ENCODE measurements around the gene TENM4. TPM values are rescaled to one million over a fixed set of nuclear protein-coding genes. Genes with fewer than 3 reads are reported as not detected.

The TENM4 gene
- total RNA-seq, 2 donors from 2014 or later, result 68.2 to 130 TPM

- no peaks in the 10 kb centered on the region for H3K36me3 ChIP-seq (ENCODE audit: control insufficient read depth, insufficient read depth, low read length)
- TF ChIP-seq CTCF (conservative IDR thresholded peaks at IDR 0.05), result no peak
- no peaks in the 10 kb centered on the region for H3K27me3 Mint-ChIP-seq (ENCODE audit: insufficient read depth)
- 88 to 89% methylated on average over 1 of the region's 1 CpG for WGBS, 2 experiments (ENCODE audit: insufficient coverage in 1 of 2, insufficient read length in 1 of 2)
- no peak overlapping the region for H3K27ac ChIP-seq (ENCODE audit: low read depth, low read length)
- no peak for DNase-seq
- no peaks in the 10 kb centered on the region for H3K9me3 ChIP-seq (ENCODE audit: control insufficient read depth, low read length)
- H3K4me3 Mint-ChIP-seq, result no peak overlapping the region
- H3K27ac Mint-ChIP-seq, result no peak overlapping the region
- H3K4me3 ChIP-seq (ENCODE audit: low read length), result no peak overlapping the region
- no peaks in the 10 kb centered on the region for H3K27me3 ChIP-seq (ENCODE audit: control insufficient read depth, insufficient read depth, low read length, poor library complexity, severe bottlenecking)
- peaks cover 40% of the 10 kb centered on the region for H3K4me1 Mint-ChIP-seq
- H3K9me3 Mint-ChIP-seq, result peaks cover under 1% of the 10 kb centered on the region
- peaks cover under 1% of the 10 kb centered on the region for H3K36me3 Mint-ChIP-seq (ENCODE audit: low read depth)
- no peak overlapping the region for H3K9ac ChIP-seq (ENCODE audit: extremely low read depth, low read length, poor library complexity, severe bottlenecking)
- peaks cover 11% of the 10 kb centered on the region for H3K4me1 ChIP-seq (ENCODE audit: control insufficient read depth, insufficient read depth, low read length)
These were observed 392.9 kb downstream of the TENM4 start for GRCh38 chr11:79047980-79048379.

GRCh38 chr11:79047321-79047720 is 393.5 kb downstream of the TENM4 start:
- no peaks in the 10 kb centered on the region for H3K9me3 ChIP-seq (ENCODE audit: control insufficient read depth, low read length)
- Mint-ChIP-seq H3K4me1 (peaks cover 46% of the 10 kb centered on the region), H3K9me3 (peaks cover 2% of the 10 kb centered on the region), H3K27me3 (ENCODE audit: insufficient read depth) (no peaks in the 10 kb centered on the region), H3K4me3 (no peak overlapping the region), H3K36me3 (ENCODE audit: low read depth) (peaks cover 7% of the 10 kb centered on the region), H3K27ac (no peak overlapping the region)
- DNase-seq, result no peak
- H3K36me3 ChIP-seq (ENCODE audit: control insufficient read depth, insufficient read depth, low read length), result no peaks in the 10 kb centered on the region
- H3K4me1 ChIP-seq (ENCODE audit: control insufficient read depth, insufficient read depth, low read length), result peaks cover 11% of the 10 kb centered on the region
- 89 to 90% methylated on average over 6 to 7 of the region's 7 CpGs for WGBS, 2 experiments (ENCODE audit: insufficient coverage in 1 of 2, insufficient read length in 1 of 2)
- no peak overlapping the region for H3K9ac ChIP-seq (ENCODE audit: extremely low read depth, low read length, poor library complexity, severe bottlenecking)
- H3K4me3 ChIP-seq (ENCODE audit: low read length), result no peak overlapping the region
- no peaks in the 10 kb centered on the region for H3K27me3 ChIP-seq (ENCODE audit: control insufficient read depth, insufficient read depth, low read length, poor library complexity, severe bottlenecking)
- no peak overlapping the region for H3K27ac ChIP-seq (ENCODE audit: low read depth, low read length)
- TF ChIP-seq CTCF (conservative IDR thresholded peaks at IDR 0.05), result no peak

- H3K27me3 Mint-ChIP-seq (ENCODE audit: insufficient read depth), result no peaks in the 10 kb centered on the region
- H3K27ac Mint-ChIP-seq, result peak overlapping the region; percentile 83
- peaks cover 2% of the 10 kb centered on the region for H3K9me3 Mint-ChIP-seq
- Histone ChIP-seq H3K4me1 (ENCODE audit: control insufficient read depth, insufficient read depth, low read length) (peaks cover 11% of the 10 kb centered on the region), H3K9me3 (ENCODE audit: control insufficient read depth, low read length) (no peaks in the 10 kb centered on the region), H3K36me3 (ENCODE audit: control insufficient read depth, insufficient read depth, low read length) (no peaks in the 10 kb centered on the region), H3K4me3 (ENCODE audit: low read length) (no peak overlapping the region), H3K27me3 (ENCODE audit: control insufficient read depth, insufficient read depth, low read length, poor library complexity, severe bottlenecking) (no peaks in the 10 kb centered on the region), H3K27ac (ENCODE audit: low read depth, low read length) (peak overlapping the region; percentile 19), H3K9ac (ENCODE audit: extremely low read depth, low read length, poor library complexity, severe bottlenecking) (no peak overlapping the region)
- TF ChIP-seq CTCF (conservative IDR thresholded peaks at IDR 0.05), result no peak
- 80 to 95% methylated on average over 1 to 3 of the region's 3 CpGs for WGBS, 2 experiments (ENCODE audit: insufficient coverage in 1 of 2, insufficient read length in 1 of 2)
- H3K36me3 Mint-ChIP-seq (ENCODE audit: low read depth), result peaks cover 10% of the 10 kb centered on the region
- peaks cover 46% of the 10 kb centered on the region for H3K4me1 Mint-ChIP-seq
- DNase-seq, result no peak
- no peak overlapping the region for H3K4me3 Mint-ChIP-seq
These were observed 394.5 kb downstream of the TENM4 start for GRCh38 chr11:79046366-79046765.

All from endodermal cell (in vitro differentiated cells).